Cardiac muscle cell (in vitro differentiated cells and primary cell): ENCODE data around the gene PFN1. TPM values are rescaled to one million over a fixed set of nuclear protein-coding genes. Genes with fewer than 3 reads are reported as not detected.

Source experiments
- DNase-seq, 2 donors: peaks; one replicate each; pipeline versions ENCODE4 v3.0.0 to v3.0.0-alpha.2; 2010 to 2017; ENCODE audit warnings: low read depth in 1 of 2, low spot score in 1 of 2
- H3K27ac ChIP-seq: fragments of 200-600 bp; sonication (generic); 2 replicates; pipeline ENCODE4 v1.5.1; 2016
- H3K27me3 ChIP-seq: fragments of 200-600 bp; sonication (generic); 2 replicates; pipeline ENCODE4 v1.6.0; 2016; ENCODE audit warnings: control low read depth
- H3K36me3 ChIP-seq: fragments of 200-600 bp; sonication (generic); 2 replicates; pipeline ENCODE4 v1.5.1; 2016; ENCODE audit warnings: control low read depth
- H3K4me1 ChIP-seq: fragments of 200-600 bp; sonication (generic); 2 replicates; pipeline ENCODE4 v1.8.1; 2017; ENCODE audit warnings: low read depth, mild to moderate bottlenecking, mixed run types
- H3K4me3 ChIP-seq: fragments of 200-600 bp; sonication (generic); 2 replicates; pipeline ENCODE4 v1.5.1; 2016; ENCODE audit warnings: mild to moderate bottlenecking
- H3K9me3 ChIP-seq: fragments of 200-600 bp; sonication (generic); 2 replicates; pipeline ENCODE4 v1.5.1; 2017; ENCODE audit warnings: low read depth, mild to moderate bottlenecking, control low read depth
- CTCF ChIP-seq: IDR thresholded peaks from 2 replicates; pipeline ENCODE4 v1.5.1; 2012; ENCODE audit warnings: low read depth, mild to moderate bottlenecking, low read length
- polyA plus RNA-seq: library from polyadenylated mRNA; unstranded; fragments of >200 nt; fragmentation: Nextera tagmentation; extraction: Ambion mirVana; gene quantifications from 2 replicates; pipeline ENCODE4 v1.2.1, GENCODE V29; 2016
- total RNA-seq: library from RNA; depleted of rRNA; stranded (reverse); fragments of >200 nt; gene quantifications from 2 replicates; pipeline ENCODE4 v1.2.3, GENCODE V29; 2016

Gene PFN1
- total and polyA plus RNA-seq, 2 experiments from 2014 or later, result 1,337 to 1,476 TPM

- H3K4me1 ChIP-seq, result peaks cover 11% of the 10 kb centered on the region
- H3K4me3 ChIP-seq, result peak within 1 kb of the TSS; percentile 58
- DNase-seq, result peak; percentile 79 to 94
- H3K9me3 ChIP-seq, result no peaks in the 10 kb centered on the region
- no peaks in the 10 kb centered on the region for H3K36me3 ChIP-seq
- peak; percentile 70 for TF ChIP-seq CTCF
- H3K27me3 ChIP-seq, result no peaks in the 10 kb centered on the region
- peak within 1 kb of the TSS; percentile 44 for H3K27ac ChIP-seq
Observed at GRCh38 chr17:4986951-4987766, 38.8 kb upstream of the PFN1 start, which contains the start of gene CAMTA2. TSS of gene CAMTA2 (minus strand) at chr17:4987675. CDS start at chr17:4986222, 1,453 bp downstream.

- Histone ChIP-seq H3K4me1 (peaks cover 11% of the 10 kb centered on the region), H3K27ac (peak overlapping the region; percentile 44), H3K27me3 (no peaks in the 10 kb centered on the region), H3K9me3 (no peaks in the 10 kb centered on the region), H3K36me3 (no peaks in the 10 kb centered on the region), H3K4me3 (peak overlapping the region; percentile 58)
- DNase-seq, result peak in 1 of 2 donors; percentile 30
- TF ChIP-seq CTCF, result no peak
Observed at GRCh38 chr17:4986403-4986802, 38.1 kb upstream of the PFN1 start.

- no peak for DNase-seq
- TF ChIP-seq CTCF, result no peak
- no peaks in the 10 kb centered on the region for H3K27me3 ChIP-seq
- peaks cover 10% of the 10 kb centered on the region for H3K4me1 ChIP-seq
- H3K9me3 ChIP-seq, result no peaks in the 10 kb centered on the region
- H3K36me3 ChIP-seq, result peaks cover under 1% of the 10 kb centered on the region
- no peak overlapping the region for H3K27ac ChIP-seq
- H3K4me3 ChIP-seq, result no peak overlapping the region
Observed at GRCh38 chr17:4982305-4982704, 34.0 kb upstream of the PFN1 start.

- TF ChIP-seq CTCF, result peak; percentile 72
- Histone ChIP-seq H3K9me3 (no peaks in the 10 kb centered on the region), H3K4me3 (no peak overlapping the region), H3K36me3 (peaks cover 6% of the 10 kb centered on the region), H3K27me3 (no peaks in the 10 kb centered on the region), H3K27ac (no peak overlapping the region), H3K4me1 (peaks cover 5% of the 10 kb centered on the region)
- DNase-seq, result peak; percentile 76 to 87
Observed at GRCh38 chr17:4980644-4981216, 32.4 kb upstream of the PFN1 start.

GRCh38 chr17:4978726-4979125, 30.4 kb upstream of the PFN1 start:
- no peak for DNase-seq
- no peak for TF ChIP-seq CTCF
- no peaks in the 10 kb centered on the region for H3K9me3 ChIP-seq
- H3K27me3 ChIP-seq, result no peaks in the 10 kb centered on the region
- H3K36me3 ChIP-seq, result peaks cover 6% of the 10 kb centered on the region
- no peak overlapping the region for H3K27ac ChIP-seq
- H3K4me3 ChIP-seq, result no peak overlapping the region
- H3K4me1 ChIP-seq, result peaks cover 10% of the 10 kb centered on the region
